ENCODE results near the gene SELENOT. TPM values are rescaled to one million over a fixed set of nuclear protein-coding genes. Genes with fewer than 3 reads are reported as not detected.

The SELENOT gene
- total RNA-seq, 1 experiment from 2014 or later, result 81.6 TPM

GRCh38 chr3:150605998-150606641 lies 3.0 kb downstream of the SELENOT start:
- intact Hi-C loops (cut with micrococcal nuclease), result no loop called here
- TF ChIP-seq ZBTB33 (IDR thresholded peaks at IDR 0.05; ENCODE audit: extremely low read depth, insufficient replicate concordance, low read length) (no peak), CTCF (IDR thresholded peaks at IDR 0.05 in 2 of 3, conservative IDR thresholded peaks at IDR 0.05 in 1 of 3; ENCODE audit: borderline replicate concordance in 1 of 3, insufficient read depth in 1 of 3, low read depth in 2 of 3, low read length in 2 of 3) (no peak), CBX3 (IDR thresholded peaks at IDR 0.05; ENCODE audit: low read depth) (no peak)
- H3K79me2 ChIP-seq (ENCODE audit: insufficient read depth, low read length), result peaks cover 94% of the 10 kb centered on the region
- no peak overlapping the region for H3K4me2 ChIP-seq (ENCODE audit: low read length)
- POLR2A ChIA-PET, result no interaction called here
- BruUV-seq (replicated peaks), result no TSS peak
- H3K9ac ChIP-seq (ENCODE audit: low read length), result no peak overlapping the region
- H3K4me3 ChIP-seq (replicated peaks in 1 of 2; ENCODE audit: low read depth in 1 of 2, low read length in 2 of 2), result no peak overlapping the region
- H3K9me2 ChIP-seq (ENCODE audit: insufficient read depth), result no peaks in the 10 kb centered on the region
- no peaks in the 10 kb centered on the region for H3K27me3 ChIP-seq (ENCODE audit: insufficient read depth, low read length)
- ATAC-seq (no peak), DNase-seq (ENCODE audit: low read depth, low spot score) (no peak)
- no peaks in the 10 kb centered on the region for H3K9me3 ChIP-seq (ENCODE audit: control insufficient read depth in 1 of 2, insufficient read depth in 1 of 2, low read depth in 1 of 2, low read length in 2 of 2)
- peaks cover 10% of the 10 kb centered on the region; the same call in 1 of the 2 replicates for H4K20me1 ChIP-seq (ENCODE audit: insufficient read depth)
- no peak overlapping the region for H3K27ac ChIP-seq (ENCODE audit: low read depth, low read length)
- H3K4me1 ChIP-seq (ENCODE audit: control insufficient read depth in 1 of 2, insufficient read depth in 2 of 2, low read length in 2 of 2), result peaks cover 2 to 12% of the 10 kb centered on the region in 2 experiments; a peak in 2 of 4 replicates
- H2AFZ ChIP-seq (ENCODE audit: low read depth, low read length, poor library complexity, severe bottlenecking), result no peak overlapping the region
- RAD21 ChIA-PET (ENCODE audit: low non-redundant PET in 1 of 2, low total read pairs in 2 of 2, uncharacterized antibody in 2 of 2, unreplicated experiment in 2 of 2), result no interaction called here
- 0 out of 4 replicates have a peak, but pooled peaks cover 0 to 5% of the 10 kb centered on the region in 2 experiments for H3K36me3 ChIP-seq (ENCODE audit: control insufficient read depth in 1 of 2, insufficient read depth in 2 of 2, low read length in 2 of 2)
- CTCF ChIA-PET, result no interaction called here
